ENCODE results near the gene EVI2B. TPM values are rescaled to one million over a fixed set of nuclear protein-coding genes. Genes with fewer than 3 reads are reported as not detected.
"Not testable (repeated sequence)": the region's sequence is repeated elsewhere in the genome, so short reads cannot be mapped to it uniquely, and the experiment has no call there.

The EVI2B gene, protein sequence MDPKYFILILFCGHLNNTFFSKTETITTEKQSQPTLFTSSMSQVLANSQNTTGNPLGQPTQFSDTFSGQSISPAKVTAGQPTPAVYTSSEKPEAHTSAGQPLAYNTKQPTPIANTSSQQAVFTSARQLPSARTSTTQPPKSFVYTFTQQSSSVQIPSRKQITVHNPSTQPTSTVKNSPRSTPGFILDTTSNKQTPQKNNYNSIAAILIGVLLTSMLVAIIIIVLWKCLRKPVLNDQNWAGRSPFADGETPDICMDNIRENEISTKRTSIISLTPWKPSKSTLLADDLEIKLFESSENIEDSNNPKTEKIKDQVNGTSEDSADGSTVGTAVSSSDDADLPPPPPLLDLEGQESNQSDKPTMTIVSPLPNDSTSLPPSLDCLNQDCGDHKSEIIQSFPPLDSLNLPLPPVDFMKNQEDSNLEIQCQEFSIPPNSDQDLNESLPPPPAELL
- total RNA-seq = 2.0 TPM
- long read RNA-seq, partial matches to known transcripts = 0 of 1 reads
- long read RNA-seq, other reads (novel, unspliced or antisense) = 0 of 1 reads

- intact Hi-C loops (cut with DNase I) = no loop called here
- DNase-seq (ENCODE audit: low spot score) = no peak
These were observed at the start of gene EVI2B for GRCh38 chr17:31313982-31314781. TSS of gene EVI2B (minus strand) at chr17:31314054. CDS start at chr17:31305609, 8,445 bp downstream.

GRCh38 chr17:31357839-31358394 is 44.1 kb upstream of the EVI2B start:
- intact Hi-C loops (cut with DNase I) = no loop called here
- DNase-seq (ENCODE audit: low spot score) = no peak

- intact Hi-C loops (cut with DNase I) = no loop called here
- DNase-seq (ENCODE audit: low spot score) = no peak
These were observed 43.2 kb upstream of the EVI2B start for GRCh38 chr17:31357091-31357490.

- intact Hi-C loops (cut with DNase I) = no loop called here
- no peak for DNase-seq (ENCODE audit: low spot score)
These were observed 42.1 kb upstream of the EVI2B start for GRCh38 chr17:31355935-31356334.

DNA sequence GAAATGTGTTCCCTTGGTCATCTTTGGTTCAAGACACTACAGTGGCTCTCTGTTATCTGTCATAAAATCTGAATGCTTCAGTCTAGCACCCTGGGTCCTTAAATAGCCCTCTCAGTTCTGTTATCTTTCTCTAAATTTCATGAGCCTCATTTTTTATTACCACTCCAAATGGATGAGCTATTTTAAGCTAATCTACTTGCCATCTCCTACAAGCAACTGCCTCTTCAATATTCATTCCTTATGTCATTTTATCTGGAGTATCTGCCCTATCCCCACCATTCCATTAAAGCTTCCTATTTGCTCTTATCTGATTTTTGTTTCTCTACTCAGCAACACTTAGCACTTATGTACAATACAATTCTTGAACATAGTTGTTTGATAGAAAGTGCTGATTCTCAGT is 35.6 kb upstream of the EVI2B start:
- no peak for DNase-seq (ENCODE audit: low spot score)
- intact Hi-C loops (cut with DNase I) = no loop called here

DNA sequence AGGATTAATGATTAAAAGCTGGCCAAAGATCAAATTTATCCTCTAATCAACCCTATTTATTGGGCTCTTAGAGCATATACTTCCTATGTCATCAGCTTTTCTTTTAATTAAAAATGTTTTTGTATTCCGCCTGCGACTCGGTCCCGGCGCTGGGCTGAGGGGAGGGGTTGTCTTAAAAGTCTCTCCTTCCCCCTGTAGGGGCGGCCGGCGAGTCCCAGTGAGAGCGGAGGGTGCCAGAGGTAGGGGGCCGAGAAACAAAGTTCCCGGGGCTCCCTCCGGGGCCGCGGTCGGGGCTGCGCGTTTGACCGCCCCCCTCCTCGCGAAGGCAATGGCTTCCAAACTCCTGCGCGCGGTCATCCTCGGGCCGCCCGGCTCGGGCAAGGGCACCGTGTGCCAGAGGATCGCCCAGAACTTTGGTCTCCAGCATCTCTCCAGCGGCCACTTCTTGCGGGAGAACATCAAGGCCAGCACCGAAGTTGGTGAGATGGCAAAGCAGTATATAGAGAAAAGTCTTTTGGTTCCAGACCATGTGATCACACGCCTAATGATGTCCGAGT is 31.4 kb upstream of the EVI2B start:
- DNase-seq (ENCODE audit: low spot score); intact Hi-C loops (cut with DNase I): not testable (repeated sequence)

DNA sequence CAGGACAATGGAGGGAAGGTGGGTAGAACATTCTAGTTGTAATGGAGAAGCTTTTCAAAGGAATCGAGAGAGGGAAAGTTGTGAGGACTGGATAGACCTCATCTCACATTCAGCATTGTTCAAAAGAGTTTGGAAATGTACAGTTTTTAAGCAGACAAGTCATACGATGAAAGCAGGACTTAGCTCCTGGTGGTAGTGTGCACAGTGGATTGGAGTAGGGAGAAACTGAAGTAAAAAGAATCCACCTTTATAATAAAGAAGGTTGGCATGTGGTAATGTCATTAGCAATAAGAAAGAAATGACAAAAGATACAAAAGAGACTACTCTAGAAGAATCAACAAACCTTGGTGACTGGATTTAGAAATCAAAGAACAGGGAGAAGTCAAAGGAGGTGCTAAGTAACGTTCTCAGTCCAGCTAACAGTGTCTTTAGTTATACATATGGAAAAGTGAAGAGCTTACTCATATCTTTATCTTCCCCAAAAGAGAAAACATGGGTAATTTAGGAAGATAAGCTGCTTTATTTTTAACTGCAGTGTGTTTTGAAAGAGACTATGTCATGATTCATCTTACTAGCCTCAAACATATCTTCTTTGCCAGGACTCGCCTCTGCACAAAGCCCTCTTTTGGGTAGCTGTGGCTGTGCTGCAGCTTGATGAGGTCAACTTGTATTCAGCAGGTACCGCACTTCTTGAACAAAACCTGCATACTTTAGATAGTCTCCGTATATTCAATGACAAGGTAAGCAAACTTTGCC is 26.2 kb upstream of the EVI2B start:
- intact Hi-C loops (cut with DNase I) = no loop called here
- no peak for DNase-seq (ENCODE audit: low spot score)

GRCh38 chr17:31329221-31329620 is 15.4 kb upstream of the EVI2B start:
- intact Hi-C loops (cut with DNase I) = no loop called here
- no peak for DNase-seq (ENCODE audit: low spot score)

- intact Hi-C loops (cut with DNase I) = no loop called here
These were observed 14.3 kb upstream of the EVI2B start for GRCh38 chr17:31328160-31328535.

DNA sequence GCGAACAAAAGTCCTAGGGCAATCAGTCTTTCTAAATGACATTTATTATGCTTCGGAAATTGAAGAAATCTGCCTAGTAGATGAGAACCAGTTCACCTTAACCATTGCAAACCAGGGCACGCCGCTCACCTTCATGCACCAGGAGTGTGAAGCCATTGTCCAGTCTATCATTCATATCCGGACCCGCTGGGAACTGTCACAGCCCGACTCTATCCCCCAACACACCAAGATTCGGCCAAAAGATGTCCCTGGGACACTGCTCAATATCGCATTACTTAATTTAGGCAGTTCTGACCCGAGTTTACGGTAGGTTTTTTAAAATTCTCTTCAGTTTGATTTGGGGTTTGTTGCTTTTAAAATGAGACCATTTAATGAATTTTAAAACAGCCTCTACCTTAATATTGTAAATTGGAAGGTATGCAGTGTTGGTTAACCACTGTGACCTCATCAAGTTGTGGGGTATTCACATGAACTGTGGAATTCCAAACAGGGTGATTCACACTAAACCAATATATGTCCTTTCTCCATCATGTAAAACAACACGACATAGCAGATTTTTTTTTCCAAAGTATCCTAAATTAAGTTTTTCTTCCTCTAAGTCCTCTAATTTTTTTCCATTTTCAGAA is 13.8 kb upstream of the EVI2B start:
- no peak for DNase-seq (ENCODE audit: low spot score)
- intact Hi-C loops (cut with DNase I) = no loop called here

More at GRCh38 chr17:31328160-31328535, 14.3 kb upstream of the EVI2B start:
- DNase-seq (ENCODE audit: low spot score) = no peak

- no peak for DNase-seq (ENCODE audit: low spot score)
- intact Hi-C loops (cut with DNase I) = no loop called here
These were observed 9.7 kb upstream of the EVI2B start for GRCh38 chr17:31323551-31323950.

DNA sequence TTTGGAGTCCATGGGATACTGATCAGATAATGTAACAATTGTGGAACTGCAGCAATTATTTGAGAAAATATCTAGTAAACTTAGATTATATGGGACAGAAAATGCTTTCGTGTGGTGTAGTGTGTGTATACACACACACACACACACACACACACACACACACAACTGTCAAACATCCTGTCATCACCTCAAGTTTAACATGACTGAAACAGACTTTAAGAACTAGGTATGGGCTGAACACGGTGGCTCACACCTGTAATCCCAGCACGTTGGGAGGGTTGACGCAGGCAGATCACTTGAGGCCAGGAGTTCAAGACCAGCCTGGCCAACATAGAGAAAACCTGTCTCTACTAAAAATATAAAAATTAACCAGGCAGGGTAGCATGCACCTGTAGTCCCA is 8.1 kb upstream of the EVI2B start:
- intact Hi-C loops (cut with DNase I) = no loop called here
- DNase-seq (ENCODE audit: low spot score) = no peak

- DNase-seq (ENCODE audit: low spot score) = no peak
- intact Hi-C loops (cut with DNase I) = no loop called here
These were observed 7.6 kb upstream of the EVI2B start, which contains the start of gene EVI2A for GRCh38 chr17:31321481-31321880. TSS of gene EVI2A (minus strand) at chr17:31321622. CDS start at chr17:31319013, 2,609 bp downstream.

DNA sequence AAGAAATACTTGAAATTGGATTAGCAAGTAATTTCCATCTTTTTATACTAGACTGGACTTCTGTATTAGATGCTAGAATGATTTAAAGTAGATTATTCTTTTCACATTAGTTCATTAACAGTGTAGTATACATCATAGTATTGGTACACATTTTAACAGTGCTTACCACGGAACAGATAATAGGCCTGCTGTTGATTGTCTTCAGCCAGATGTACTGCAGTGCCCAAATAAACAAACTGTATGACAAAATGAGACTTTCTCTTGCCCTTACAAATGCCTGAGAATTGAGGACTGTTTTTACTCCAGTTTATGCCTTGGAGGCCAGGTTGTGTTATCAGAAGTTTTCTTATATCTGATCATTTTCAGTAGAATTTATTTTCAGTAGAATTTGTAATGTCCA is 6.9 kb upstream of the EVI2B start:
- intact Hi-C loops (cut with DNase I) = no loop called here
- no peak for DNase-seq (ENCODE audit: low spot score)

DNA sequence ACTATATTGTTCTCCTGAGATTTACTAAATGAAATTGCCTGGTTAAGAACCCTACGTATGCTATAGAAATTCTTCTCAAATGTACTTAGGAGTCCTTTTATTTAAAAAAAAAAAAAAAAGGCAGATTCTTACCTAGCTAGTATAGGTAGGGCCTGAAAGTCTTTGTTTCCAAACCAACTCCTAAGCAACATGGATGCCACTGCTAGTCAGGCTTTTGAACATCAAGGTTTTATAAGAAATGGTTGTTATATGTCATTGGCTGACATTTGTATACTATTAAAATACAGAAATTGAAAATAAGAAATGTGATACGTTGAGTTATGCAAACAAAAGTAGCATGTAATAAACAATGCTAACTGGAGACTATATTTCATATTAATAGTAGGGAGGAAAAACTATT is 6.4 kb upstream of the EVI2B start:
- intact Hi-C loops (cut with DNase I) = no loop called here

GRCh38 chr17:31318851-31319661 is 5.2 kb upstream of the EVI2B start:
- intact Hi-C loops (cut with DNase I) = no loop called here
- no peak for DNase-seq (ENCODE audit: low spot score)

More for the DNA sequence above, 6.4 kb upstream of the EVI2B start:
- DNase-seq (ENCODE audit: low spot score) = no peak

DNA sequence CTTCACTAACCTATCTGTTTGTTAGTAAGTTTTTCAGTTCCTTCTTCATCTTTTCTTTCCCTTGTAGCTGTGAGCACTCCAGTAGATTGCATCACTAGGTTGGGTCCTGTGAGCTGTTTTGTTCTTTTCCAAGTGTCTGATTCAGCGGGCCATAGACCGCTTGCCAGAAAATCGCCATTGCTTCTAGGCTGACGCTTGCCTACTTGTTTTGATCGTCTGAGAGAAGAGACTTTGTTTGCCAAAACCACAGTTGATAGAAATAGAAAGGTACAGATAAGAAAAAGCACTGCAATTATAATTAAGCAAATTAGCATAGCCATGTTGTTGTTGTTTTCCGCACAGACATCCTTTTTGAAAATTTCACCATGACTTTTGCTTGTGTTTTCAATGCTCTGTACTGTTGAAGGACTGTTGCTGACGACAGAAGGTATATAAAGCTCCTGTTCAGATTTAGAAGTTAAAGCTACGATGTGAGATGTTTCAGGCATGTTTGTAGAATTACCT is 4.5 kb upstream of the EVI2B start:
- no peak for DNase-seq (ENCODE audit: low spot score)
- intact Hi-C loops (cut with DNase I) = no loop called here

DNA sequence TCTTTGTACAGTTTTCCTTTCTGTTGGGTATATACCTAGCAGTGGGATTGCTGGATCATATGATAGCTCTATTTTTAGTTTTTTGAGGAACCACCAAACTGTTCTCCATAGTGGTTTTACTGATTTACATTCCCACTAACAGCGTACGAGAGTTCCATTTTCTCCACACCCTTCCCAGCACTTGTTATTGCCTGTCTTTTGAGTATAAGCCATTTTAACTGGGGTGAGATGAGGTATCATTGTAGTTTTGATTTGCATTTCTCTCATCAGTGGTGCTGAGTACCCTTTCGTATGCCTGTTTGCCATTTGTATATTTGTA is 887 bp upstream of the EVI2B start:
- no peak for DNase-seq (ENCODE audit: low spot score)
- intact Hi-C loops (cut with DNase I) = no loop called here
